Measurements from ENCODE around the gene FAM217B.

The FAM217B gene

DNA sequence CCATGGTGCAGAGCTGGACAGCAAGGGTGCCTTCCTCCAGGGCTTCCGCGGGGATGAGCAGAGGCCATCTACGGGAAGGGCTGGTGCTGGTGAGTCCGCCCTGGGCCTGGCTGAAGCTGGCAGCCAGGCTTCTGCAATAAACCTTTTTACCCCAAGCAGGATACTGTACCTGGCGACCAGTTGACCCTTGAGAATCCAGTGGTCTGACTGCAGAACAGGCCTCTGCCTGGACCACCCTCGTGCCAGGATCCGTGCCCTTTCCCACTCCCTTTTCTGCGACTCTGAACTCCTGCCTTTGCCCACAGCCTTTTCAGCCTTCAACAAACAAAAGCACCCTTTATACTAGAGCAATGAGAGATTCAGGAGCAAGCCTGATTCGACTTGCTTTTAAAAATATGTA lies 36.9 kb downstream of the FAM217B start:
- DNase-seq, result no peak

DNA sequence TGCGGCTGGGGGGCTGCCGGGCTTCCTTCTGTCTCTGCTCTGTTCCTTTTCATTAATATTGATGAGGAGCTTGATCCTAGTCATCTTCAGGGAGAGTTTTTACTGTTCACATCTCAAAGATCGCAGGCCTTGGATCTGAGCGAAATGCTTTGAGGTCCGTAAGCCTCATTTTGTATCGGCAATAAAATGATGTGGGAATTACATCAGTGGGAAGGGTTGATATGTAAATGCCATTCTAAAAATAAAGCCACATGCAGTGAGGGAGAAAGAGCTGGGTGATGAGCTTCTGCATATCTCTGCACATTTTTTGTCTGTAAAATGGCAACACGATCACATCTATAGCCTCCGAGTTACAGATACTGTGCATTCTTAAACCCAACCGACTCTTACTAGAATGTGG lies 42.9 kb downstream of the FAM217B start:
- DNase-seq, result no peak

DNA sequence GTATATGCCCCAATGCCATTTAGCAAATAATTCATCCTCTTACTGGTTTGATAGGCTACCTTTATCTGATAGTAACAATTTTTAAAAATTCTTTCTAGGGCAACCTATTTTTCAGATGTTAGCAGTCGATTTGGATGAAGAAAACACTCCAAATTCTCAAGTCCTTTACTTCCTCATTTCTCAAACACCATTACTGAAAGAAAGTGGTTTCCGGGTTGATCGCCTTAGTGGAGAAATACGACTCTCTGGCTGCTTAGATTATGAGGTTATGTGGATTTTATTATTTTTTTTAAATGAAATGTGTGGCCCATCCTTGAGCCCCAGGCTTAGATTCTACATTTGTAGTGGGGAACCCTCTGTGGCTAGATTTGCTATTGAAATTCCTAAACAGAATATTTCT lies 44.4 kb downstream of the FAM217B start:
- DNase-seq, result no peak

DNA sequence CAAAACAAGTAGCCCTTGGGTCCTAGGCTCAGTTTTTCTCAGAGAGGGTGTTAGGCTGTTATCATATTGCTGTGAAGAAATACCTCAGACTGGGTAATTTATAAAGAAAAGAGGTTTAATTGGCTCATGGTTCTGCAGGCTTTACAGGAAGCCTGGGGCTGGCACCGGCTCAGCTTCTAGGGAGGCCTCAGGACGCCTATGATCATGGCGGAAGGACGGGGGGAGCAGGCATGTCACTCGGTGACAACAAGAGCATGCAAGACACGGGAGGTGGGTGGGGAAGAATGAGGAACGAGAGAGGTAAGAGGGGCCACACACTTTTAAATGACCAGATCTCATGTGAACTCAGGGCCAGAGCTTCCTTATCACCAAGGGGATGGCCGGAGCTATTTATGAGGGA lies 45.0 kb downstream of the FAM217B start:
- no peak for DNase-seq

DNA sequence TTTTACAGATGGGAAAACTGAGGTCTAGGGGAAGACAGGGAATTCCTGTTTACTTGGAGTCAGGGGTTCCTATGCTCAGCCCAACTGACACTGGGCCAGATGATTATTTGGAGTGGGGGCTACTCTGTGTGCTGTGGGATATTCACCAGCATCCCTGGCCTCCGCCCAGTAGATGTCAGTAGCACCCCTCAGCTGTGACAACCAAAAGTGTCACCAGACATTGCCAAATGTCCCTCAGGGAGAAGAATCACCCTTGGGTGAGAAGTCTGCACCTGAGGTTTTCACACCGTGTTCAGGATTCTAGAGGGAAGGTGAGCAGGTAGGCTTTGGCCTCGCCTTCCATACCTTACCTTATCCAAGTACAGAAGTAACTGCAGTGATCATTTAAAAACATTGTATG lies 45.7 kb downstream of the FAM217B start:
- DNase-seq, result no peak

DNA sequence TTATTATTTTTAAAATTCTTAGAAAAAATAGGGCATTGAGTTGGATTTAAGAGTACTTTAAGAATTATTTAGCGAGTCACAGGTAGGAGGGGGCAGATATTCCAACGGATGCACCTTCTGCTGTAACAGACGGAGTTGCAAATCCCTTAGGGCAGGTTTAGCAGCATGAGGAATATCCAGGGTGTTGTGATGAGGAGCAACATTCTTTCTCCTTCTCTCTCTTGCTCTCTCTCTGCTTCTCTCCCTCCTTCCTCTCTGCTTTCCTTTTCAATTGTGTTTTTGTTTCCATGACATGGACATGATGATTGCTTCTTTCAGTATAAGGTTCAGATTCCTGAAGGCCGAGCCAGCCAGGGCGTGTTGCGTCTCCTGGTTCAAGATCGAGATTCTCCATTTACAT lies 46.9 kb downstream of the FAM217B start:
- no peak for DNase-seq

DNA sequence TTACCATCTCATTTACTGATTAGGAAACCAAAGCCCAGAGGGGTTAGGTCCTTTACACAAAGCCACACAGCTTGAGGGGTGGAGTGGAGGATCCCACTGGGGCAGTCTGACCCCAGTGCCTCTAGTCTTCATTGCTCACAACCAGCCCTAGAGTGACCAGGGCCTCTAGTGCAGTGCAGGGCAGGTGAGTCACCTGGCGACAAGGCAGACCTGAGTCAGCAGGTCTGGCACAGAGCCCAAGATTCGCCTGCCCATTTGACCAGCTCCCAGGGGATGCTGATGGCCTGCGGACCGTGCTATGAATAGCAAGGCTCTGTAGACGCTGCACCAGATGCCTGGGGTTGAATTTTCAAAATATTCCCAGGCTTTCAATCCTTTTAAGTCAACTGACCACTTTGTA lies 48.0 kb downstream of the FAM217B start:
- DNase-seq, result no peak

DNA sequence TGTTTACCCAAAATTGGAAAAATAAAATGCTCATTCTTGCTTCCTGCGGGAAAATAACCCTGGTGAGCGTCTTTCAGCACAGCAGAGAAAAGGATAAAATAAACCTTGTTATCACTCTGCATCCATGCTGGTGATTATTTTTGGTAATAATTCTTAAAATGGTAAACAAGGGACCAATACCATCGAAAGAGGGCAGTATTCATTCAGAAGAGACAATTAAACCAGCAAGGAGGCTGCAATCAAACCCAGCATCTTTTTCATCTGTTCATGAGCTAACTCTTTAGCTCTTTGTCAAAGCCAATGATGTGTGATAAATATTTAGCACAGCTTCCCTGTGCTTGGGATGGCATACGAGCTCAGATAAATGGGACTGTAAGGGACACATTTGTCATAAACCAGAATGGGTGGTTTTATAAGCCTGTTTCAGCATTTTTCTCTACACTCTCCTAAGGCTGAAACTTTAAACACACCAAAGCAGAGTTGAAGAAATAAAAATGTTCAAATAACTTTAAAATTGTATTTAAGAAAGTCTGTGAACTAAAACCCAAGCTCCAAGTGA lies 52.4 kb downstream of the FAM217B start:
- DNase-seq, result no peak

DNA sequence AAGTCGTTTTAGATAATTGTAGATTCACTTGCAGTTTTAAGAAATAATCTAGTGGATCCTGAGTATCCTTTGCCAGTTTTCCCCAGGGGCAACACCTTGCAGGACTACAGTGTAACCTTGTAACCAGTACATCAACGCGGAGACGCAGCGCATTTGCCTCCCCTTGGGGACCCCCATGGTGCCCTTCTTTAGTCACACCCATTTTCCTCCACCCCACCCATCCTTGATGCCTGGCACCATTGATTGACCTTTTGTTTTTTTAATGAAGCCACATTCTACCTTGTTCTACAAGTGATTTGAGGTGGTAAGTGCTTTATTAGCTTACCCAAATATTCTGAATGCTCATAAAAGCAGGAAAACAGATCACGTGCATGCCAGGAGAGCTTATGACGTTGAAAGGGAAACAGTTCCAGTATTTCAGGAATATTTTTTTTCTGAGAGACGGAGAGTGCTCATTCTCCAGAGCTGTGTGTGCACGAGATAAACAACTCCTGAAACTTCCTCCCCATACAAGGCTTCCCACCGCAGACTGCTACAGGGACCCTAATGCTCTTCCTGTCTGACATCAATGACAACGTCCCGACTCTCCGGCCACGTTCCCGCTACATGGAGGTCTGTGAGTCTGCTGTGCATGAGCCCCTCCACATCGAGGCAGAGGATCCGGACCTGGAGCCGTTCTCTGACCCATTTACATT lies 53.7 kb downstream of the FAM217B start:
- DNase-seq, result no peak

DNA sequence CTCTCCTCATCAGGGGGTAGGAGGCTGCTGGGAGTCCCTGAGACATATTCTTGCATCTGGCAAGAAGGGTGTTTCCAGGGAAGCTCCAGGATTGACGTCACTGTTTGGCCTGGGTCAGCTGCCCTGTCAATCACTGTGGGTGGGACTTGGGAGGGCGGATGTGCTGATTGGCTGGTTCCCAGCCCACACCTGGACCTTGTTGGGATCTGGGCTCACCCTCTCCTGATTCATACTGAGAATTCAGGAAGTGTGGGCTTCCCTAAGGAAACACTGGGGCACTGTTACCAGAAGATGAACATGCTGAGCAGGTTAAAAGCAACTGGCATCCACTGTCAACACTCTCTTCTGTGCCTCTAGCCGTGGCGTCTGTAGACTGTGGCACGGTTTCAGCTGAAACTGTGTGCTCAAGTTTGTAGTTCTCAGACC lies 54.5 kb downstream of the FAM217B start:
- DNase-seq, result peak; percentile 38

DNA sequence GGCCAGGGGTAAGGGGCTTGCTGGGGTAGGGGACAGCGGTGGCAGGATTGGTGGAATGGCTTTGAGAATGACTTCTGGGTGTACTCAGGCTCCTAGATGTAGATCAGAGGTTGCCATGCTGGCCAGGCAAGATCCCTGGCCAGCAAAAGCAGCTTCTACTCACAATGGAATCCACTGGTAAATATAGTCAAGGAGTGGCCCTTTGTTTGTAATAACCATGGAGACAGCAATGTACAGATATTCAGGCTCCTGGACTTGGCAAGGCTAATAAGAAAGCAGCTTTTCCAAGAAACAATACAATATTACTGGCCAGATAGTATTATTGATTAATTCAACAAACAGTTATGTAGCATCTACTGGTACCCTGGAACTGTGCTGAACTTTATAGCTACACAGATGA lies 55.9 kb downstream of the FAM217B start:
- DNase-seq, result no peak

DNA sequence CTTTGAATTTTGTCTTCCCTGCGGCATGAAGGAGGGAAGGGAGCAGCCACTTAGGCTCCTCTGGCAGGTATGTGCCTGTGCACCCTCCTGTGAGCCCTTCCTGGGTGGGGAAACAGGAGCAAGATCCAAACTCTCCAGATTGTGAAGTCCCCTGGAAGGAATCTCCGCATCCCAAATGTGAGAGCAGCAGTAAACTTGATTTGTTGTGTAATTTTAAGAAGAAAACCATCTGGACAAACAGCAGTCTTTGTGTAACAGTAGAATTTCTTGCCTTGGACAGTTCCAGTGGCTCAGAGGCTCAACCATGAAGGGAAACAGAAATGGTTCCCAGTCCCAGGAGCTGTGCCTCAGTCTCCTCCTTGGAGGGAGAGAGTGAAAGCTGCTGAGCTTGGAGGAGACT lies 57.7 kb downstream of the FAM217B start:
- no peak for DNase-seq

All from SHP77 treated with DMSO at 0.1 percent for 48 hours (cell line).